Erythroblast (primary cell): ENCODE measurements around the gene RNU6-9.
"Not testable (repeated sequence)": the region's sequence is repeated elsewhere in the genome, so short reads cannot be mapped to it uniquely, and the experiment has no call there.

ENCODE experiments used
- GATA1 ChIP-seq: IDR thresholded peaks from 2 replicates; pipeline ENCODE4 v1.6.1; 2011; ENCODE audit warnings: low read depth, mild to moderate bottlenecking, control low read depth, low read length, moderate library complexity
- POLR2A ChIP-seq: IDR thresholded peaks from 2 replicates; pipeline ENCODE4 v1.6.1; 2011; ENCODE audit warnings: mild to moderate bottlenecking, low read length

DNA sequence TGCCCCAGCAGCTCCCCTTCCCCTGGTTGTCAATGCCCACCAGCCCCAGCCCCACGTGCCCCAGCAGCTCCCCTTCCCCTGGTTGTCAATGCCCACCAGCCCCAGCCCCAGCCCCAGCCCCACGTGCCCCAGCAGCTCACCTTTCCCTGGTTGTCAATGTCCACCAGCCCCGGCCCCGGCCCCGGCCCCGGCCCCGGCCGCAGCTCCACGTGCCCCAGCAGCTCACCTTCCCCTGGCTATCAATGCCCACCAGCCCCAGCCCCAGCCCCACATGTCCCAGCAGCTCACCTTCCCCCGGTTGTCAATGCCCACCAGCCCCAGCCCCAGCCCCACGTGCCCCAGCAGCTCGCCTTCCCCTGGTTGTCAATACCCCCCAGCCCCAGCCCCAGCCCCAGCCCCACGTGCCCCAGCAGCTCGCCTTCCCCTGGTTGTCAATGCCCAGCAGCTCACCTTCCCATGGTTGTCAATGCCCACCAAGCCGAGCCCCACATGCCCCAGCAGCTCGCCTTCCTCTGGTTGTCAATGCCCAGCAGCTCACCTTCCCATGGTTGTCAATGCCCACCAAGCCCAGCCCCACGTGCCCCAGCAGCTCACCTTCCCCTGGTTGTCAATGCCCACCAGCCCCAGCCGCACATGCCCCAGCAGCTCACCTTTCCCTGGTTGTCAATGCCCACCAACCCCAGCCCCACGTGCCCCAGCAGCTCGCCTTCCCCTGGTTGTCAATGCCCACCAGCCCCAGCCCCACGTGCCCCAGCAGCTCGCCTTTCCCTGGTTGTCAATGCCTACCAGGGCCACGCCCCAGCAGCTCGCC lies 14.3 kb upstream of the RNU6-9 start:
- TF ChIP-seq POLR2A, GATA1: not testable (repeated sequence)
